ENCODE results near the gene DERA.

GRCh38 chr12:15936751-15937150, 25.6 kb downstream of the DERA start:
- no peak for TF ChIP-seq CTCF (IDR thresholded peaks at IDR 0.05 in 8 of 11, conservative IDR thresholded peaks at IDR 0.05 in 3 of 11)
- no peak for TF ChIP-seq POLR2A (IDR thresholded peaks at IDR 0.05)
- no peak for TF ChIP-seq POLR2AphosphoS5 (IDR thresholded peaks at IDR 0.05)
